NCI-H748 treated with DMSO at 0.1 percent for 48 hours (cell line): ENCODE results near the gene MAP7.

Experiments used
- DNase-seq: peaks from one replicate; lab custom pipeline; 2025; lab: John Stamatoyannopoulos, UW

Gene MAP7

GRCh38 chr6:136303516-136303915, 246.7 kb downstream of the MAP7 start:
- DNase-seq = no peak

- no peak for DNase-seq
Measured at GRCh38 chr6:136294621-136295020, 255.6 kb downstream of the MAP7 start.
